ENCODE measurements around the gene PMCH.
"Not testable (repeated sequence)": the region's sequence is repeated elsewhere in the genome, so short reads cannot be mapped to it uniquely, and the experiment has no call there.

The PMCH gene

DNA sequence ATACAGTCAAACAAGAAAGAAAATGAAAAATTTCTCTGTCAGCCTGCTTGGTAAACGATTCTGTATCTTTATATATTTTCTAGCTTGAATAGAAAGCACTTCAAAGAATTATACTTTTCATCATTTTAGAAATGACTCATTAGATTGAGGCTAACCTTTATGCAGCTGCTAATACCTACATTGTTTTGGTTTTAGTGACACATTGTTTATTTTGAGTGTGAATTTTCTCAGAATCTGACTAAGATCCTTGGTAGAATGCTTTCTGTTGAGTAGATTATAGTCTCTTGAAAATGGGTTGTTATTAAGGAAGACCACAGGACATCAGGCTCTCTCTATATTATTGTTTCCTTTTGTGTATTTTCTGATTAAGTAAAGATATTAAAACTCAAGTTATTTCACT, at the start of gene PMCH:
PMCH (minus strand) TSS at position 45 of the 400 bp plus-strand sequence. CDS start 63 bp downstream, outside the sequence.
- DNase-seq (ENCODE audit: low read depth in 2 of 2): no peak

GRCh38 chr12:102240859-102241258, 43.2 kb upstream of the PMCH start:
- DNase-seq (ENCODE audit: low read depth in 2 of 2): not testable (repeated sequence)

DNA sequence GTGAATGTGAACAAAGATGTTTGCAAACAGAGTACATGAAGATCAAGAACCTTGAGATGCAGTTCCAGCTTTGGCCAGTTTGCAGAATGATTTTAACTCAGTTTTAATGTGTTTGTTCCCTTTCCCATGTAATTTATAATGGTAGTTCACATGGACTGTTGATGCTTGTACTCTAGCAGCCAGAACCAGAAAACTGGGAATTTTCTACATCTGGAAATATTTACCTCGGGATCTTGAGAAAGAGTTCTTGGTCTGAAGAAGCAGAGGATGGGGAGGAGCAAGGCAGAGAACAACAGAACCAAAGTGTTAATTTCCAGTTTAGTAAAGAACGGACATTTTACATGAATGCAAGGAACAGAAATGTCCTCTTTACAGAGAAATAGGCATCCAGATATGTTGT, 37.0 kb upstream of the PMCH start:
- DNase-seq (ENCODE audit: low read depth in 2 of 2): no peak

DNA sequence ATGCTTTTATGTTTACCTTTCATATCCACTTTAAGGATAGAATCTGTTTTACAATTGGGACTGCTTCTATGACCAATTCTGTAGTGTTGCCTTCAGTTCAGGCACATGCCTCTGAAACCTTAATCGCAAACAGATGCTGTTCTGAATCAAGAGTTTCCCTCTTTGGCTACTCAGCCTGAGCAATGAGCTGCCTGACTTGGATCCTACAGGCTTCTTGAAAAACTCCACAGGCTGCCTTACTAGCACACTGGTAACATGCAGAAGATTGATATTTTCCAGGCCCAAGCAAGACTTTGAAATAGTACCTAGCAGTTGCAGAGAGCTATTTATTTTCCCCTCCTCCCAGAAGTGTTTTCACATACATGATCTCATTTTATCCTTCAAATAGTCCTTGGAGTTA, 34.8 kb upstream of the PMCH start:
- no peak for DNase-seq (ENCODE audit: low read depth in 2 of 2)

GRCh38 chr12:102232036-102232435, 34.4 kb upstream of the PMCH start:
- DNase-seq (ENCODE audit: low read depth in 2 of 2): no peak

DNA sequence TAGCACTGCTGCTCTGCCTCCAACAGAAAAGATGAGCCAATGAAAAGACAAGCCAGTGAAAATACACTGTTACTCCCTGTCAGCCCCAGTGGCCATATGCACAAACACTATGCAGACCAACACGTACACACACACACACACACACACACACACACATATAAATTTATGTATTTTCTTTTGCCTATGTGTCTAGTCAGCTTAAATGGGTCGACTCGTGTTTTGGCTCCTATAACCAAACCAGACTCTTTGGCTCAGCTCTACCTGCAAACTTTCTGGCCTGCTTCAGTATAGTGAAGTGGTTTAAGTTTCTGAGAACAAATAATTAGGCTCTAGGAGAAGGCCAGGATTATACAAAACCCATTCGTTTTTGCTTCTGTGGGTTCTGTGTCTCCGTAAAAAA, 30.3 kb upstream of the PMCH start:
- no peak for DNase-seq (ENCODE audit: low read depth in 2 of 2)

DNA sequence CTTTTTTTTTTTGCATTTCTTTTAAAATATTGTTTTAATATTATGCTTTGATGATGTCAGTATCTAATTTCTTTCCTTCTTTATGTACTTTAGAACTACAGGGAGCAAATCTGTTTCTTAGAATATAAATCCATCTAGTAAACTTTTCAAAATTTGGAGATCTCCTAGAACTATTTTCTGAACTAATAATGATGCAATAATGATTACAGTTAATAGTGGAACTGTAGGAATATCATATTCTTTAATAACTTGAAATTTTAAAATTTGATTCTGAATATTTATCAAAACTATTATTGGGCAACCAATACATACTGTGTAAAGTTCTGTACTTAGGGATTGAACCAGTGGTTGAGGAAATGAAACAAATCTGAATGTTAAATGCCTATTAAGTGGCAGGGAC, 23.1 kb upstream of the PMCH start:
- DNase-seq (ENCODE audit: low read depth in 2 of 2): no peak

DNA sequence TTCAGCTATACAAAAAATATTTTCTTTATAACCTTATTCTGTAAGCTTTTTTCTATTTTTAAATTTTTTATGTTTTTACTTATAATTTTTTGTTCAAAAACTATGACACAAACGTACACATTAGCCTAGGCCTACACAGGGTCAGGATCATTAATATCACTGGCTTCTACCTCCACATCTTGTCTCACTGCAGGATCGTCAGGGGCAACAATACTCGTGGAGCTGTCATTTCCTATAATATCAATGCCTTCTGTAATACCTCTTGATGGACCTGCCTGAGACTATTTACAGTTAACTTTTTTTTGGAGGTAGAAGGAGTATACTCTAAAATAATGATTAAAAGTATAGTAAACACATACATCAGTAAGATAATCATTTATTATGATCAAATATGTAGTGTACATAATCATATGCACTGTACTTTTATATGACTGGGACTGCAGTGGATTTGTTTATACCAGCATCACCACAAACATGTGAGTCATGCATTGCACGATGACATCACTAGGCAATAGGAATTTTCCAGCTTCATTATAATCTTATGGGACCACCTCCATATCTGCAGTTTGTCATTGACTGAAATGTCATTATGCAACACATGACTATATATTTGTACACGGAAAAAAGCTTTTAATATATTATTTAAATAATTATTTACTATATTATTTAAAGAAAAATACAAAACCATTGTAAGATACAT, 18.5 kb upstream of the PMCH start:
- no peak for DNase-seq (ENCODE audit: low read depth in 2 of 2)

GRCh38 chr12:102204025-102204424, 6.4 kb upstream of the PMCH start:
- DNase-seq (ENCODE audit: low read depth in 2 of 2): no peak

DNA sequence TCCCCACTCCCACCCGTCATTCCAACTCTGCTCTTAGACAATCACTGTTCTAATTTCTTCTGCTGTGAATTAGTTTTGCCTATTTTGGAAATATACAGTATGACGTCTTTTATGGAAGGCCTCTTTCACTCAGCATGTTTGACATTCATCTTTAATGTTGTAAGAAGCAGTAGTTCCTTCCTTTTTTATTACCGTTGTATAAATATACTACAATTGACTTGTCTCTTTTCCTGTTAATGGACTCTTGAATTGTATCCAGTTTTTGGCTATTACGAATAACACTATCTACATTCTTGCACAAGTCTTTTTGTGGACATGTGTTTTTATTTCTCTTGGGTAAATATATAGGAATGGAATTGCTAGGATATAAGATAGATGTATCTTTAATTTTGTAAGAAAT, 4.9 kb upstream of the PMCH start:
- DNase-seq (ENCODE audit: low read depth in 2 of 2): no peak

- DNase-seq (ENCODE audit: low read depth in 2 of 2): no peak
Measured at GRCh38 chr12:102201436-102202061, 3.9 kb upstream of the PMCH start.

GRCh38 chr12:102195826-102196225, 1.8 kb downstream of the PMCH start:
- DNase-seq (ENCODE audit: low read depth in 2 of 2): no peak

- DNase-seq (ENCODE audit: low read depth in 2 of 2): no peak
Measured at GRCh38 chr12:102182635-102183034, 15.0 kb downstream of the PMCH start.

DNA sequence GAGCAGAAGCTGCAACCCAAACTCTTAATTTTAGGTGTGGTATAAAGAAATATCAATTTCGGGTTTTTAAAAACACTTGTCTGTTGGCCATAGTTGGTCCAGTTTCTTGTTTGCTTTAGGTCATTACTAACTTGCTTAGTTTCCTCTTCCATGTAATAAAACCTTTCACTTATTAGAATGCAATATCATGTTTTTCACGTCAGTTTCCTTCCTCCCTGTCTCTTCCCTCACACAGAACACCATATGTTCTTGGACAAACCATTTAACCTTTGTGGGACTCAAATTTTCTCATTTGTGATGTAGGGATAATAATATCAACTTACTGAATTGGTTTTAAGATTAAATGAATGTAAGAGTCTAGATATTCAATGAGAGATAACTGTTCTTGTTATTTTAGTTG, 22.9 kb downstream of the PMCH start:
- no peak for DNase-seq (ENCODE audit: low read depth in 2 of 2)

DNA sequence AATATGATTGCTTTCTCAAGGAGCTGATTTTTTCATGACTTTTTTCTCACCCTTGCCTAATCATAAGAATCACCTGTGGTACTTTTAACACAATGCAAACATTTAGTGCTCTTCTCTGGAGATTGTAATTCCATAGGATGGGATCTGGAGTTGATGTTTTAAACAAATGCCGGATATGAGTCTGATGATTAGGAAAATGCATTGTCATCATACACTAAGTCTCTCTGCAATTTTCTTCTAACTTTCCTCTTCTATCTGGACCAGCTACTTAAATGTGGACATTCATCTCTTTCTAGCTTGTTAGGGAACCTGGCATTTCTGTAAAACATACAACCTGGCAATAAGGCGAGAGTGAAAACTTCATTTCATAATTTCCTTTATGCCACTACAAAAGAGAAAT, 23.5 kb downstream of the PMCH start:
- DNase-seq (ENCODE audit: low read depth in 2 of 2): no peak

DNA sequence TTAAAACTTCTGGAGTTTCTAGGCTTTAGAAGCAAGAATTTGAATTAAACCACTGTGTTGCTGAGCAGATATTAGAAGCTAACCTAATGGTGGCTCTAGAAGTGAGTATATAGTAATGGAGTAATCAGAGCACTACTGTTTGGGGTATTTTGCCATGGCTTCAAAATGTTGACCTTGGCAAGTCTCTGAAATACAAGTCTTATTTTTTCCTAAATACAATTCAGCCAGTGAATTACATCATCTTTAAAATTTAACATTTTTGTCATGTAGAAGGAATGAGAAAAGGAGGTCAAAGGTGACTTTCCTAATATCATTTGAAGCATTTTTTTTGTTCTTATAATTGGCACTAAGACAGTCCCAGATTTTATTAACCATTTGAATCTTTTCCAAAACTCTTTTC, 25.2 kb downstream of the PMCH start:
- DNase-seq (ENCODE audit: low read depth in 2 of 2): no peak

DNA sequence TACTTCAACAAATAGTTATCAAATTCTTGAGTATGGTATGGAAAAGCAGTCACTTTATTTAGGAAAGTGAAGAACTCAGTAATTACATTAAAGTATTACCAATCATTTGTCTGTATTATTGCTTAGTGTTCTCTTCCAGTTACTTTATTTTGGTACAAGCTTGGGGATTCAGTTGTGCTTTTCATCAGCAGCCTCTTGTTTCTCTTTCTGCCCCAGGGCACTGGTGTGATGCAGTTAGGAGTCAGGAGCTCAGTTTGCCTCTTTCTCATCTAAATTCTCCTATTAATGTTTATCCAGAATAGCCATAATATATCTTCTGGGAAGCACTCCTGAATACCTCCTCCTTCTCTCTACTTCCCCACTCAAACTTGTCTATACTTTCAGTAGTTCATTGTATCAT, 25.7 kb downstream of the PMCH start:
- no peak for DNase-seq (ENCODE audit: low read depth in 2 of 2)

GRCh38 chr12:102169922-102170621, 27.6 kb downstream of the PMCH start:
- no peak for DNase-seq (ENCODE audit: low read depth in 2 of 2)

- no peak for DNase-seq (ENCODE audit: low read depth in 2 of 2)
Measured at GRCh38 chr12:102167821-102168604, 29.6 kb downstream of the PMCH start.

DNA sequence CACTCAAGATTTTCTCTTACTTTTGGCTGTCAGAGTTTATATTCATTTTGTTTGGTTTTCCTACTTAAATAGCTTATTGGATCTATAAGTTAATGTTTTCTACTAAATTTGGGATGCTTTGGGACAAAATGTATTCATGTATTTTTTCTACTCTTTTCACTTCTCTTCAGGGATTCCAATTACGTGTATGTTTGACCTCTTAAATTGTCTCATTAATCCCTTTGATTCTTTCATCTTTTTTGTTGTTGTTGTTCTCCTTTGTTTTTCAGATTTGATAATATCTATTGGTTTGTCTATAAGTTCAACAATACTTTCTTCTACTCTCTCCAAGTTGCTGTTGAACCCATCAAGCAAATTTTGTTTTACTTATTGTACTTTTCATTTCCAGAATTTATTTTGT, 34.2 kb downstream of the PMCH start:
- no peak for DNase-seq (ENCODE audit: low read depth in 2 of 2)

- DNase-seq (ENCODE audit: low read depth in 2 of 2): not testable (repeated sequence)
Measured at GRCh38 chr12:102155206-102155605, 42.4 kb downstream of the PMCH start.

DNA sequence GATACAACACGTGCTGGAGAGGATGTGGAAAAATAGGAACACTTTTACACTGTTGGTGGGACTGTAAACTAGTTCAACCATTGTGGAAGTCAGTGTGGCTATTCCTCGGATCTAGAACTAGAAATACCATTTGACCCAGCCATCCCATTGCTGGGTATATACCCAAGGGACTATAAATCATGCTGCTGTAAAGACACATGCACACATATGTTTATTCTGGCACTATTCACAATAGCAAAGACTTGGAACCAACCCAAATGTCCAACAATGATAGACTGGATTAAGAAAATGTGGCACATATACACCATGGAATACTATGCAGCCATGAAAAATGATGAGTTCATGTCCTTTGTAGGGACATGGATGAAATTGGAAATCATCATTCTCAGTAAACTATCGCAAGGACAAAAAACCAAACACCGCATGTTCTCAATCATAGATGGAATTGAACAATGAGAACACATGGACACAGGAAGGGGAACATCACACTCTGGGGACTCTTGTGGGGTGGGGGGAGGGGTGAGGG, 50.5 kb downstream of the PMCH start:
- not testable (repeated sequence) for DNase-seq (ENCODE audit: low read depth in 2 of 2)

Measured in stimulated activated CD8-positive, alpha-beta memory T cell treated with anti-CD3 and anti-CD28 coated beads, Interleukin-2, amount 100 ng/mL, for 48 hours (primary cell).